GM19023 (cell line): ENCODE measurements around the gene SERPINB10.

ENCODE experiments used
- ATAC-seq: cut with Tn5 transposase; IDR thresholded peaks from one replicate; pipeline ENCODE4 v1.9.1; 2021; ENCODE audit warnings: mild to moderate bottlenecking, moderate library complexity; ENCODE audit not compliant: unreplicated experiment

Gene SERPINB10

GRCh38 chr18:63907664-63908063, at the start of gene SERPINB10:
SERPINB10 (plus strand) TSS chr18:63907958; CDS start chr18:63915511, 7,553 bp downstream.
- ATAC-seq, result peak; percentile 47

- no peak for ATAC-seq
Observed at GRCh38 chr18:63858456-63858855, 49.3 kb upstream of the SERPINB10 start.

GRCh38 chr18:63859781-63860475, 47.8 kb upstream of the SERPINB10 start:
- no peak for ATAC-seq

GRCh38 chr18:63860531-63860930, 47.2 kb upstream of the SERPINB10 start:
- ATAC-seq, result no peak

GRCh38 chr18:63867368-63868125, 40.2 kb upstream of the SERPINB10 start:
- no peak for ATAC-seq

- ATAC-seq, result no peak
Observed at GRCh38 chr18:63868546-63868945, 39.2 kb upstream of the SERPINB10 start.

GRCh38 chr18:63869374-63869773, 38.4 kb upstream of the SERPINB10 start:
- ATAC-seq, result no peak

GRCh38 chr18:63869851-63870250, 37.9 kb upstream of the SERPINB10 start:
- ATAC-seq, result no peak

GRCh38 chr18:63871836-63872235, 35.9 kb upstream of the SERPINB10 start:
- no peak for ATAC-seq

GRCh38 chr18:63872586-63872985, 35.2 kb upstream of the SERPINB10 start:
- no peak for ATAC-seq

GRCh38 chr18:63878343-63878742, 29.4 kb upstream of the SERPINB10 start:
- no peak for ATAC-seq

GRCh38 chr18:63878925-63879324, 28.8 kb upstream of the SERPINB10 start:
- ATAC-seq, result no peak

- no peak for ATAC-seq
Observed at GRCh38 chr18:63879709-63880108, 28.0 kb upstream of the SERPINB10 start.

GRCh38 chr18:63881851-63882250, 25.9 kb upstream of the SERPINB10 start:
- no peak for ATAC-seq

GRCh38 chr18:63882333-63883141, 25.2 kb upstream of the SERPINB10 start:
- ATAC-seq, result no peak

- ATAC-seq, result no peak
Observed at GRCh38 chr18:63883617-63884016, 24.1 kb upstream of the SERPINB10 start.

- ATAC-seq, result no peak
Observed at GRCh38 chr18:63887424-63887823, 20.3 kb upstream of the SERPINB10 start, which contains the start of gene SERPINB2. SERPINB2 (plus strand) TSS chr18:63887705; CDS start chr18:63891445, 3,740 bp downstream.

- ATAC-seq, result no peak
Observed at GRCh38 chr18:63888470-63889190, 19.1 kb upstream of the SERPINB10 start.

- ATAC-seq, result no peak
Observed at GRCh38 chr18:63889626-63890025, 18.1 kb upstream of the SERPINB10 start.

GRCh38 chr18:63890237-63890949, 17.4 kb upstream of the SERPINB10 start:
- no peak for ATAC-seq
